Effector memory CD4-positive, alpha-beta T cell (primary cell): ENCODE data around the gene HCN4.
A peak's percentile ranks its signal among the peaks of the same experiment; 100 is the strongest.

ENCODE experiments used
- DNase-seq, 3 donors: peaks; one replicate each; pipeline ENCODE4 v3.0.0-alpha.2; 2020
- H3K27ac ChIP-seq: 2 replicates; pipeline ENCODE4 v1.7.0; 2013; ENCODE audit warnings: mild to moderate bottlenecking, low read length, moderate library complexity; ENCODE audit not compliant: insufficient read depth, poor library complexity, severe bottlenecking
- H3K27me3 ChIP-seq: replicated peaks from 2 replicates; pipeline ENCODE4 v1.7.0; 2013; ENCODE audit warnings: mild to moderate bottlenecking, low read length; ENCODE audit not compliant: insufficient read depth, control insufficient read depth, poor library complexity, severe bottlenecking
- H3K36me3 ChIP-seq: 2 replicates; pipeline ENCODE4 v1.7.0; 2013; ENCODE audit warnings: mild to moderate bottlenecking, low read length, moderate library complexity; ENCODE audit not compliant: control insufficient read depth, insufficient read depth
- H3K4me1 ChIP-seq: 2 replicates; pipeline ENCODE4 v1.7.0; 2013; ENCODE audit warnings: low read length, mild to moderate bottlenecking; ENCODE audit not compliant: control insufficient read depth, insufficient read depth, poor library complexity, severe bottlenecking
- H3K4me3 ChIP-seq: 2 replicates; pipeline ENCODE4 v1.7.0; 2013; ENCODE audit warnings: low read length, low read depth, mild to moderate bottlenecking; ENCODE audit not compliant: insufficient read depth, poor library complexity, severe bottlenecking
- H3K9me3 ChIP-seq: 2 replicates; pipeline ENCODE4 v1.7.0; 2013; ENCODE audit warnings: mild to moderate bottlenecking, low read length, moderate library complexity; ENCODE audit not compliant: control insufficient read depth

Gene HCN4

DNA sequence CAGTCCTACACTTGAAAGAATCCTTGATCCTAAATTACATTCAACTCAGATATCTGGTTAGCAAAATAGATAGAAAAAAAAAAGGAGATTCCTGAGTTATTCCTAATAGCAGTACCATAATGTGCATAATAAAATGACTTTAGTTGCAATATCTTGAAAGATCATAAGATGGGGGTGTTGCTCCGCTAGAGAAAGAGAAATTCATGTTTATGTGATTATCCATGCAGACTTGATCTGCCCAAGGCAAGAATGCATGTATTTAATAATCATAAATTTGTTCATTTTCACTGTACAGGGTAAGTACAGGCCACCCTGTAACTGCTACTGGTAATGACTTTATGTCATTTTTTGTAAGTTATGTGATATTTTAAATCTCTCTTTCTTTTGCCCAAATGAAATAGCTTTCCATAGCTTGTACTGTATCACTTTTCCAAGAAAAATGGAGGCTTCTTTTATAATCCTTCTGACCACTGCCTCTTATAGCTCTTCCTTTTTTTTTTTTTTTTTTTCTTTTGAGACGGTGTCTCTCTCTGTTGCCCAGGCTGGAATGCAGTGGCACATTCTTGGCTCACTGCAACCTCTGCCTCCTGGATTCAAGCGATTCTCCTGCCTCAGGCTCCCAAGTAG, 84.6 kb downstream of the HCN4 start:
- Histone ChIP-seq H3K4me3 (no peak overlapping the region), H3K9me3 (no peaks in the 10 kb centered on the region), H3K27ac (no peak overlapping the region), H3K36me3 (peaks cover 5% of the 10 kb centered on the region), H3K27me3 (no peaks in the 10 kb centered on the region), H3K4me1 (no peaks in the 10 kb centered on the region)
- no peak for DNase-seq

DNA sequence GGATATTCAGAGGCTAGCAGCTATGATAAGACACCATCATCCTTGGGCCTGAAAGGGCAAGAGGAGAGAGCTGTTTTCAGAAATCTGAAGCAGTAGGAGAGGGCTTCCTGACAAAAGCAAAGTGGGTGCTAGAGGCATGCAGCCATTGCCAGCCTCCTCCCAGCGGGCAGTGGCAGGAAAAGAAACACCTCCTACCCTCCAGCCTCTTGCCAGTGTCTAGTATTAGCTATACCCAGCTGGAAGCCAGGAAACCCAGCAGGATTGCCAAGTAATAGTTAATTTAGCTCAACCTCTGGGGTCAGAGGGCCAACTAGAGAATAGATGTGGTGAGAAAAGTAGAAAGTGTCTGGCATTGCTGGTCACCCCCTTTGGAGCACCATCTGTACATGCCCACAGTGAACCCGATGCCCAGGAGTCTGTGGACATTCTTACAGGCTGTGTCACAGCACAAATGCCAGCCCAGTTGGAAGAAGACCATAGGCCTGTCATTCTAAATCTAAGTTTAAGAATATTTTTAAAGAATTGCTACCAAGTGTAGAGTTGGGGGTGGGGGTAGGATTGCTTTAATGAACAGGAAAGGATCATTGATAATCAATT, 85.3 kb downstream of the HCN4 start:
- no peak for DNase-seq
- no peaks in the 10 kb centered on the region for H3K4me1 ChIP-seq

DNA sequence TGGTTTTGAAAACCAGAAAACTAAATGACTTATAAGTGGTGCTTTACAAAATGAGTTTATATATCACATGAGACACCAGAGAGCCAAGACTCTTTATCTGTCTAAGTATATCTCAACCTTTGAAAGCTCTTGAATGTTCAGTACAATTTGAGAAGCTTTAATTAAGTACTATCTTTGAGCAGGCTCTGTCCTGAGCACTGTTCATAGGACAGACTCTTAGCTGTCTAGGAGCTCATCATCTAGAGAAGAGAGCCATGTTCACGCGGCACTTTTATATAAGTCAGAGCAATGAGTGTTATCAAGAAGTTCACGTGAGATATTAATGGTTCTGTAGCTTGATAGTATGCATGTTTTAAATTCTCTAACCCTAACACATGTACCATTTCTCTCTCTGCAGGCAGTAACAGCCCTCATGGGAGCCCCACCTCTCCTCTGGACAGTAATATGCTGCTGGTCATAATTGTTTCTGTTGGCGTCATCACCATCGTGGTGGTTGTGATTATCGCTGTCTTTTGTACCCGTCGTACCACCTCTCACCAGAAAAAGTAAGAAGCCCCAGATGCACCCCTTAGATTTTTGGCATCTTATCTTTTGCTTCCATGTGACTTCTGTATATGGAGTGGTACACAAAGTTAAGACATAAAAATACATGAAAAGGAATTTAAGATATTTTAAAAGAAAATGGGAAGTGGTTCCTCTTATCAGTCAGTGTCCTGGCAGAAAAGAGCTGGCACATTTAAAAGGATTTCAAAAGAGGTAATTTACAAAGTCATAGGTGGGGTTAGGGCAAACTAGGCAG, 86.0 kb downstream of the HCN4 start:
- Histone ChIP-seq H3K9me3 (no peaks in the 10 kb centered on the region), H3K27ac (no peak overlapping the region), H3K36me3 (no peaks in the 10 kb centered on the region), H3K4me3 (no peak overlapping the region), H3K4me1 (no peaks in the 10 kb centered on the region), H3K27me3 (no peaks in the 10 kb centered on the region)
- no peak for DNase-seq

More for the DNA sequence above, 85.3 kb downstream of the HCN4 start:
- no peaks in the 10 kb centered on the region for H3K36me3 ChIP-seq
- H3K27me3 ChIP-seq: no peaks in the 10 kb centered on the region
- no peaks in the 10 kb centered on the region for H3K9me3 ChIP-seq
- no peak overlapping the region for H3K27ac ChIP-seq
- no peak overlapping the region for H3K4me3 ChIP-seq

DNA sequence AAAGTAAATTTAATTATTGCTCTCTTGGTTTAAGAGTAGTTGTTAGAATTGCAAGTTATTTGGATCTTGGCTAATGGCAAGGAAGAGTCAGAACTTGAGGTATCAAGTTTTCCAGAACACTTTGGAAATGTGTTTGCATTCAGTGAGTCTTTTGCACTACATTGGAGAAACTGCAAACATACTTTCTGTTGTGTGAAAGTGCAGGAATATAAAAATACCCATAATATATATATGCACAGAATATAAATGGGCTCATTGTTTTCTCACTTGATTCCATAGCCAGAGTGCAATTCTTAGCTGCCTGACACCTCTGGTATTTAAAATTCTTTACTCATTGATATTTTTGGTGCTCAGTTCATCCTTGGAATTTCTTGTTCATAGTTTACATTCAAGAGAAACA, 92.9 kb downstream of the HCN4 start:
- Histone ChIP-seq H3K27me3 (no peaks in the 10 kb centered on the region), H3K4me1 (no peaks in the 10 kb centered on the region), H3K4me3 (no peak overlapping the region), H3K27ac (no peak overlapping the region), H3K9me3 (no peaks in the 10 kb centered on the region), H3K36me3 (no peaks in the 10 kb centered on the region)
- no peak for DNase-seq

DNA sequence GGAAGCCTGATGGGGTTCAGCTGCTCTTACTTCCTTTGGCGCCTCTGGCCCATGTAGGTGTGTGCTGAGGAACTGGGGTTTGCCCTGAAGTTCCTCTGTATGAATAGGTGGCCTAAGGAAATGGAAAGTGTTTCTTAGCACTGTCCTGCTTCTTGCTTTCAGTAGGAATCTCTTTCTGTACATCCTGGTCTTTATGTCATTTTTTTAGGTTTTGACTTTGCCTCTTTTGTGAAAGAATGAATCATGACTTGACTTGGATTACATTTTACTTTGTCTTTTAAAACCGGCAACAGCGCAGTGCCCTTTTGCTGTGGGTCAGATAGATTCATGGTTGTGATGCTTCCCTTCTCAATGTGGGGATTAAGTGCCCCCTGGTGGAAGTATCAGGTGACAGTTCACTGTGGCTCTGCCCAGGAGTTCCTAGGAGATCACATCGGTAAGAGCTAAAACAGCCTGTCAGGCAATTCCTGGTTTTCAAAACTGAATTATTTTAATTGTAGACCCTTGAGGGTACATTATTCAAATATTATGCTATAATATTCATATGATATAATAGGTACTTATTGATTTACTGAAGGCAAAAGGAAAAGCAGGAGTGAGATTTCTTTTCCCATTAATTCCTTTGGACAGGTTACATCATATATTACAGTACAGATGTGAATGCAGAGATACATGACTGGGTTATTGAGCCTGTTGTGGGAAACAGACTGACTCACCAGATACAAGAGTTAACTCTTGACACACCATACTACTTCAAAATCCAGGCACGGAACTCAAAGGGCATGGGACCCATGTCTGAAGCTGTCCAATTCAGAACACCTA, 95.4 kb downstream of the HCN4 start:
- peak in 1 of 3 donors; percentile 12 for DNase-seq
- Histone ChIP-seq H3K27me3 (no peaks in the 10 kb centered on the region), H3K36me3 (no peaks in the 10 kb centered on the region), H3K4me3 (no peak overlapping the region), H3K9me3 (no peaks in the 10 kb centered on the region), H3K27ac (no peak overlapping the region), H3K4me1 (no peaks in the 10 kb centered on the region)

DNA sequence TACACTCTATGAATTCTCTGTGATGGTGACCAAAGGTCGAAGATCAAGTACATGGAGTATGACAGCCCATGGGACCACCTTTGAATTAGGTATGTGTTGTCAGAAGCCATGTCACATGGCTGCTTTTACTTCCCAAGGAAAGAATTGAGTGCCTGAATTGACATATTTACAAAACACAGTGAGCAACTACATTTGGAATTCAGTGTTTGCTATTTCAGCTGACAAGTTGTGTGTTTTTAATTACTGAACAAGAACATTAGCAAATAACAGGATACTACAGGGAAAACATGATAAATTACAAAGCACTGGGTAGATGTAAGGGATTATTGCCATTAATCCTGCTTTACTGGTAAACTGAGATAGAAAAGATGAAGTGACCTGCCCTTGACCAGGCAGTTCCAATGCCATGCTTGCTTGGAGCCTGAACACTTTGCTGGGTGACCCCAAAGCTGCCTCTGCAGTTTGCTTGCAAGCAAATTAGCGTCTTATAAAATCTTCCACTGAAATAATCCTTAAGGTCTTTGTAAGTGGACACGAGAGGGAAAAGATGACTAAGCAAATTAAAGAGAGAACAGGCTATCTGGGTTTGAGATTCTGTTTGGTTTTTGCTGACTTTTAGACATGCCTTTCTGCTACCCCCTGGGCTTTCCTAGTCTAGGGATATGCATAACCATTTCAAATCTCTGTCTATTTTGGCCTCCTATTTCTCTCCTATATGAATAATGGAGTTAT, 98.2 kb downstream of the HCN4 start:
- Histone ChIP-seq H3K27me3 (no peaks in the 10 kb centered on the region), H3K27ac (no peak overlapping the region), H3K4me3 (no peak overlapping the region), H3K4me1 (no peaks in the 10 kb centered on the region), H3K9me3 (no peaks in the 10 kb centered on the region), H3K36me3 (no peaks in the 10 kb centered on the region)
- no peak for DNase-seq
